Stimulated activated CD8-positive, alpha-beta memory T cell treated with anti-CD3 and anti-CD28 coated beads, Interleukin-12 subunit alpha, Interleukin-12 subunit beta, amount 100 ng/mL, for 24 hours (primary cell): ENCODE data around the gene SCN4B.
A peak's percentile ranks its signal among the peaks of the same experiment; 100 is the strongest.
"Not testable (repeated sequence)": the region's sequence is repeated elsewhere in the genome, so short reads cannot be mapped to it uniquely, and the experiment has no call there.

Experiments used
- DNase-seq: peaks from one replicate; pipeline ENCODE4 v3.0.0-alpha.2; 2020; ENCODE audit errors: extremely low read depth

Gene SCN4B

GRCh38 chr11:118152552-118153471 is at the start of gene SCN4B:
TSS of gene SCN4B (minus strand) at chr11:118152823. CDS start at chr11:118152673, 150 bp downstream.
- no peak for DNase-seq

- DNase-seq: no peak
Measured at GRCh38 chr11:118201966-118202365, 49.3 kb upstream of the SCN4B start.

- DNase-seq: no peak
Measured at GRCh38 chr11:118200901-118201680, 48.5 kb upstream of the SCN4B start.

- no peak for DNase-seq
Measured at GRCh38 chr11:118200497-118200896, 47.9 kb upstream of the SCN4B start.

- DNase-seq: no peak
Measured at GRCh38 chr11:118199135-118199534, 46.5 kb upstream of the SCN4B start.

GRCh38 chr11:118198370-118198769 is 45.7 kb upstream of the SCN4B start:
- peak; percentile 71 for DNase-seq

GRCh38 chr11:118194835-118195627 is 42.4 kb upstream of the SCN4B start:
- DNase-seq: no peak

GRCh38 chr11:118193910-118194566 is 41.4 kb upstream of the SCN4B start:
- no peak for DNase-seq

GRCh38 chr11:118192817-118193216 is 40.2 kb upstream of the SCN4B start:
- DNase-seq: not testable (repeated sequence)

- DNase-seq: not testable (repeated sequence)
Measured at GRCh38 chr11:118190942-118191506, 38.4 kb upstream of the SCN4B start.

- DNase-seq: no peak
Measured at GRCh38 chr11:118186346-118187107, 33.9 kb upstream of the SCN4B start.

GRCh38 chr11:118184784-118185579 is 32.4 kb upstream of the SCN4B start:
- no peak for DNase-seq

- not testable (repeated sequence) for DNase-seq
Measured at GRCh38 chr11:118183691-118184090, 31.1 kb upstream of the SCN4B start.

- DNase-seq: no peak
Measured at GRCh38 chr11:118180300-118180703, 27.7 kb upstream of the SCN4B start.

- DNase-seq: no peak
Measured at GRCh38 chr11:118176778-118177134, 24.1 kb upstream of the SCN4B start.

- no peak for DNase-seq
Measured at GRCh38 chr11:118175993-118176777, 23.6 kb upstream of the SCN4B start, which contains the start of gene SCN2B. TSS of gene SCN2B (minus strand) at chr11:118176639. CDS start at chr11:118176431, 208 bp downstream.

GRCh38 chr11:118175031-118175992 is 22.7 kb upstream of the SCN4B start:
- no peak for DNase-seq
